SK-N-SH (cell line): ENCODE results near the gene TPM4. TPM values are rescaled to one million over a fixed set of nuclear protein-coding genes. Genes with fewer than 3 reads are reported as not detected.

Experiments used
- CTCF ChIA-PET: fragments of 300-600, 350-600 bp; formaldehyde crosslinking; extraction: SDS; loops from one replicate; lab custom pipeline; 2021; lab: Yijun Ruan, JAX
- POLR2A ChIA-PET: fragments of 350-600 bp; sonication (Branson Sonifier 250); formaldehyde crosslinking; extraction: SDS; loops from one replicate; lab custom pipeline; 2020; ENCODE audit warnings: antibody characterized with exemption, inconsistent platforms; lab: Yijun Ruan, JAX
- DNase-seq: peaks from one replicate; pipeline ENCODE4 v3.0.0; 2012
- H2AFZ ChIP-seq: fragments of 200-600 bp; sonication (generic); 2 replicates; pipeline ENCODE4 v1.8.1; 2016; ENCODE audit warnings: antibody characterized with exemption, mild to moderate bottlenecking, low read depth
- H3F3A ChIP-seq: fragments of 200-600 bp; sonication (generic); replicated peaks from 2 replicates; pipeline ENCODE3; 2016; ENCODE audit warnings: antibody characterized with exemption, mild to moderate bottlenecking; ENCODE audit not compliant: insufficient read depth
- H3K27ac ChIP-seq, 2 experiments: fragments of 200-500 bp in 1 of 2; fragments of 200-600 bp in 1 of 2; sonication (Bioruptor generic) in 1 of 2; sonication (generic), shearing (Covaris generic) in 1 of 2; 2 replicates each; pipeline versions ENCODE4 v1.5.1 to v1.6.1; 2014 to 2016; ENCODE audit warnings: low read depth in 2 of 2, inconsistent platforms in 1 of 2, low read length in 1 of 2, mild to moderate bottlenecking in 1 of 2, mixed read lengths in 1 of 2
- H3K27me3 ChIP-seq: fragments of 200-600 bp; sonication (generic), shearing (Covaris generic); 2 replicates; pipeline ENCODE4 v1.6.1; 2016; ENCODE audit warnings: mixed run types; ENCODE audit not compliant: insufficient read depth
- H3K36me3 ChIP-seq, 2 experiments: fragments of 200-500 bp in 1 of 2; fragments of 200-600 bp in 1 of 2; sonication (Bioruptor generic) in 1 of 2; sonication (generic) in 1 of 2; replicated peaks in 1 of 2; 2 replicates each; pipeline versions ENCODE3 to v1.5.1; 2014 to 2016; ENCODE audit warnings: low read length in 1 of 2, mild to moderate bottlenecking in 1 of 2; ENCODE audit not compliant: insufficient read depth in 2 of 2, control insufficient read depth in 1 of 2
- H3K4me1 ChIP-seq, 2 experiments: fragments of 200-500 bp in 1 of 2; fragments of 200-600 bp in 1 of 2; sonication (Bioruptor generic) in 1 of 2; sonication (generic), shearing (Covaris generic) in 1 of 2; 2 replicates each; pipeline versions ENCODE4 v1.5.1 to v1.6.1; 2014 to 2016; ENCODE audit warnings: low read depth in 1 of 2, low read length in 1 of 2, mixed run types in 1 of 2; ENCODE audit not compliant: insufficient read depth in 2 of 2, control insufficient read depth in 1 of 2
- H3K4me2 ChIP-seq: fragments of 200-600 bp; sonication (generic), shearing (Covaris generic); 2 replicates; pipeline ENCODE4 v1.6.1; 2017; ENCODE audit warnings: mixed run types
- H3K4me3 ChIP-seq, 2 experiments: fragments of 200-500 bp in 1 of 2; fragments of 200-600 bp in 1 of 2; sonication (Bioruptor generic) in 1 of 2; sonication (generic), shearing (Covaris generic) in 1 of 2; 2 replicates each; pipeline versions ENCODE4 v1.5.1 to v1.8.1; 2014 to 2016; ENCODE audit warnings: low read depth in 2 of 2, inconsistent platforms in 1 of 2, low read length in 1 of 2, mild to moderate bottlenecking in 1 of 2, mixed read lengths in 1 of 2, moderate library complexity in 1 of 2
- H3K79me2 ChIP-seq: fragments of 200-600 bp; sonication (generic); 2 replicates; pipeline ENCODE4 v1.8.1; 2017; ENCODE audit warnings: mild to moderate bottlenecking; ENCODE audit not compliant: insufficient read depth
- H3K9ac ChIP-seq: fragments of 200-600 bp; sonication (generic); 2 replicates; pipeline ENCODE4 v1.6.1; 2017; ENCODE audit warnings: mixed run types
- H3K9me2 ChIP-seq: fragments of 200-600 bp; sonication (generic); 2 replicates; pipeline ENCODE4 v1.6.1; 2017; ENCODE audit warnings: mixed run types
- H3K9me3 ChIP-seq: fragments of 200-600 bp; sonication (generic); 2 replicates; pipeline ENCODE4 v1.6.1; 2017; ENCODE audit warnings: mixed run types, mild to moderate bottlenecking, moderate library complexity
- H4K20me1 ChIP-seq: fragments of 200-600 bp; sonication (generic); 2 replicates; pipeline ENCODE4 v1.6.1; 2017; ENCODE audit warnings: mild to moderate bottlenecking, mixed run types; ENCODE audit not compliant: insufficient read depth
- ELF1 ChIP-seq: IDR thresholded peaks from 2 replicates; pipeline ENCODE4 v1.4.0; 2012
- EZH2phosphoT487 ChIP-seq: fragments of 200-600 bp; sonication (generic); IDR thresholded peaks from 2 replicates; pipeline ENCODE4 v1.6.1; 2017; ENCODE audit warnings: low read depth, mixed run types, mild to moderate bottlenecking, antibody characterized with exemption, moderate library complexity, borderline replicate concordance
- FOXJ3 ChIP-seq: sonication (generic); formaldehyde crosslinking; IDR thresholded peaks from 2 replicates; pipeline ENCODE4 v1.5.1; 2020; ENCODE audit warnings: mild to moderate bottlenecking, missing genetic modification reagents
- GABPA ChIP-seq: IDR thresholded peaks from 2 replicates; pipeline ENCODE4 v1.4.0; 2012; ENCODE audit warnings: low read depth, mild to moderate bottlenecking
- MEF2A ChIP-seq: IDR thresholded peaks from 2 replicates; pipeline ENCODE4 v1.4.0; 2012; ENCODE audit warnings: low read depth, borderline replicate concordance
- MXI1 ChIP-seq: IDR thresholded peaks from 2 replicates; pipeline ENCODE4 v1.6.1; 2012; ENCODE audit warnings: mild to moderate bottlenecking, low read depth, low read length, improper control_type of control experiment
- NRF1 ChIP-seq: IDR thresholded peaks from 2 replicates; pipeline ENCODE4 v1.6.1; 2012; ENCODE audit warnings: low read depth, mild to moderate bottlenecking, low read length
- POLR2AphosphoS5 ChIP-seq: IDR thresholded peaks from 2 replicates; pipeline ENCODE4 v1.6.1; 2012; ENCODE audit warnings: low read depth, low read length
- RFX5 ChIP-seq: IDR thresholded peaks from 2 replicates; pipeline ENCODE4 v1.6.1; 2012; ENCODE audit warnings: mild to moderate bottlenecking, improper control_type of control experiment, low read length
- SIN3A ChIP-seq: IDR thresholded peaks from 2 replicates; pipeline ENCODE4 v1.6.1; 2012; ENCODE audit warnings: low read depth, mild to moderate bottlenecking, low read length, moderate library complexity, borderline replicate concordance
- SMC3 ChIP-seq: IDR thresholded peaks from 2 replicates; pipeline ENCODE4 v1.6.1; 2012; ENCODE audit warnings: low read depth, low read length, improper control_type of control experiment
- TCF12 ChIP-seq: IDR thresholded peaks from 2 replicates; pipeline ENCODE4 v1.4.0; 2012
- YY1 ChIP-seq: IDR thresholded peaks from 2 replicates; pipeline ENCODE4 v1.4.0; 2012; ENCODE audit warnings: low read depth, mild to moderate bottlenecking
- WGBS: methylation state at CpG from one replicate; pipeline ENCODE4 v1.1.6; 2017; ENCODE audit warnings: low lambda C conversion rate; 5-methylcytosine and 5-hydroxymethylcytosine counted together
- polyA plus RNA-seq, 3 experiments: library from polyadenylated mRNA; depleted of rRNA; stranded (reverse); fragments of >200 nt; gene quantifications; 2 replicates each; pipeline ENCODE4 v1.2.3, GENCODE V29; 2012
- TF ChIP-seq, protein P1 (sequence below): IDR thresholded peaks from 2 replicates; pipeline ENCODE4; 2012
- TF ChIP-seq, protein P2 (sequence below): fragments of 200-600 bp; sonication (generic); IDR thresholded peaks from 2 replicates; pipeline ENCODE4 v1.6.1; 2017; ENCODE audit warnings: antibody characterized with exemption, mild to moderate bottlenecking, moderate library complexity
- TF ChIP-seq, protein P3 (sequence below): fragments of 150-350 bp; IDR thresholded peaks from 2 replicates; pipeline ENCODE4 v1.6.1; 2017; ENCODE audit warnings: antibody characterized with exemption, low read length, low read depth, borderline replicate concordance
- TF ChIP-seq, protein P4 (sequence below): IDR thresholded peaks from 2 replicates; pipeline ENCODE4 v1.6.1; 2012; ENCODE audit warnings: mild to moderate bottlenecking, low read depth, low read length, moderate library complexity

Gene TPM4
- polyA plus RNA-seq, 1 of the 3 experiments (the other 2 are of a cell fraction): 440 TPM

DNA sequence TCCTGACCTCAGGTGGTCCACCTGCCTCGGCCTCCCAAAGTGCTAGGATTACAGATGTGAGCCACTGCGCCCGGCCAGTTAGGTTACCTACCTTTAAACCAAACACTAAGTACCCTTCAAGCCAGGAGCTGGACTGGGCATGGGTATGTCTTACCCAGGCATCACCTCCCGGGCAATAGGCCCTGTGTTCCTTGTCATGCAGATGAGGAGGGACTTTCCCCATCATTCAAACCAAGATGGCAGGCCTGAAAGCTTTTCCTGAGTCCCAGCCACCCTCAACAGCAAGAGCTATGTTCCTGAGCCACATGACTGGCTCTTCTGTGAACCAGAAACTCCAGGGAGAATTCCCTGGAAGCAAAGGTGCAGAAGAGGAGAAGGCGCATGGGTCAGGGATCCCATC is 44.8 kb downstream of the TPM4 start:
- 60% methylated on average over 2 of the region's 5 CpGs for WGBS
- no peak for DNase-seq
- Histone ChIP-seq H3K4me3 (no peak overlapping the region), H3K4me1 (no peaks in the 10 kb centered on the region), H3K4me2 (no peak overlapping the region), H3K36me3 (peaks cover 29 to 51% of the 10 kb centered on the region in 2 experiments), H3F3A (no peaks in the 10 kb centered on the region), H4K20me1 (peaks cover 10% of the 10 kb centered on the region; the same call in 1 of the 2 replicates), H3K79me2 (peaks cover 20% of the 10 kb centered on the region), H2AFZ (no peak overlapping the region)
- CTCF ChIA-PET: interaction anchor here (2.8 kb wide), 1 partner anchor 10 kb away, joined by 8 read pairs; no protein-coding TSS in a partner anchor
- no peak for TF ChIP-seq GABPA
- TF ChIP-seq FOXJ3 (CRISPR knock-in tag): no peak
- no peak for TF ChIP-seq EZH2phosphoT487
- TF ChIP-seq, protein P1, sequence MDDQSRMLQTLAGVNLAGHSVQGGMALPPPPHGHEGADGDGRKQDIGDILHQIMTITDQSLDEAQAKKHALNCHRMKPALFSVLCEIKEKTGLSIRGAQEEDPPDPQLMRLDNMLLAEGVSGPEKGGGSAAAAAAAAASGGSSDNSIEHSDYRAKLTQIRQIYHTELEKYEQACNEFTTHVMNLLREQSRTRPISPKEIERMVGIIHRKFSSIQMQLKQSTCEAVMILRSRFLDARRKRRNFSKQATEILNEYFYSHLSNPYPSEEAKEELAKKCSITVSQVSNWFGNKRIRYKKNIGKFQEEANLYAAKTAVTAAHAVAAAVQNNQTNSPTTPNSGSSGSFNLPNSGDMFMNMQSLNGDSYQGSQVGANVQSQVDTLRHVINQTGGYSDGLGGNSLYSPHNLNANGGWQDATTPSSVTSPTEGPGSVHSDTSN: no peak
- no peak for TF ChIP-seq MXI1
- TF ChIP-seq, all 33 proteins: peak for 0
- Histone ChIP-seq H3K9ac (no peak overlapping the region), H3K27me3 (no peaks in the 10 kb centered on the region), H3K9me3 (no peaks in the 10 kb centered on the region), H3K27ac (no peak overlapping the region), H3K9me2 (no peaks in the 10 kb centered on the region)
- POLR2A ChIA-PET: no interaction called here

DNA sequence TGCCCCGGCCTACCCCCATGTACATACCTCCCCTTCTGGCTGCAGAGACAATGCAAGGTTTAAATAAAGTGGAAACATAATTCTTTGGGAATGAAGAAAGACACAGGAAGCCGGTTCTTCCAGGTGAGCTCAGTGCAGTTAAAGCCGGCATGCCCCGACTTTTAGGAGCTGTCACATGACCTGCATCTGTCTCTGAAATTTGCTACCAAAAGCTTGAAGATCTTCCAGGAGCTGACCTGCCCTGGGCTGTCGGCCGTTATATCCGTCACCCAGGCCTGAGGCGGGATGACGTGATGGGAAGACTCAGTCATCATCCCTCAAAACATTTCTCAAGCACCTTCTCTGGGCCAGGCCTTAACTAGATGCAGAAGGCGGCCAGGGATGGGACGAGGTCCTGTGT is 45.7 kb downstream of the TPM4 start:
- peaks cover 12% of the 10 kb centered on the region; the same call in 1 of the 2 replicates for H3K79me2 ChIP-seq
- H3K9ac ChIP-seq: no peak overlapping the region
- no peak overlapping the region for H2AFZ ChIP-seq
- no peaks in the 10 kb centered on the region for H3K27me3 ChIP-seq
- H3K4me1 ChIP-seq: no peaks in the 10 kb centered on the region
- H3K36me3 ChIP-seq: peaks cover 29 to 55% of the 10 kb centered on the region in 2 experiments
- POLR2A ChIA-PET: interaction anchor here (0.6 kb wide), 1 partner anchor 67 kb away, joined by 5 read pairs; no protein-coding TSS in a partner anchor
- H4K20me1 ChIP-seq: peaks cover 8% of the 10 kb centered on the region; the same call in 1 of the 2 replicates
- no peak for TF ChIP-seq POLR2AphosphoS5
- TF ChIP-seq GABPA: no peak
- TF ChIP-seq NRF1: no peak
- TF ChIP-seq, protein P2, sequence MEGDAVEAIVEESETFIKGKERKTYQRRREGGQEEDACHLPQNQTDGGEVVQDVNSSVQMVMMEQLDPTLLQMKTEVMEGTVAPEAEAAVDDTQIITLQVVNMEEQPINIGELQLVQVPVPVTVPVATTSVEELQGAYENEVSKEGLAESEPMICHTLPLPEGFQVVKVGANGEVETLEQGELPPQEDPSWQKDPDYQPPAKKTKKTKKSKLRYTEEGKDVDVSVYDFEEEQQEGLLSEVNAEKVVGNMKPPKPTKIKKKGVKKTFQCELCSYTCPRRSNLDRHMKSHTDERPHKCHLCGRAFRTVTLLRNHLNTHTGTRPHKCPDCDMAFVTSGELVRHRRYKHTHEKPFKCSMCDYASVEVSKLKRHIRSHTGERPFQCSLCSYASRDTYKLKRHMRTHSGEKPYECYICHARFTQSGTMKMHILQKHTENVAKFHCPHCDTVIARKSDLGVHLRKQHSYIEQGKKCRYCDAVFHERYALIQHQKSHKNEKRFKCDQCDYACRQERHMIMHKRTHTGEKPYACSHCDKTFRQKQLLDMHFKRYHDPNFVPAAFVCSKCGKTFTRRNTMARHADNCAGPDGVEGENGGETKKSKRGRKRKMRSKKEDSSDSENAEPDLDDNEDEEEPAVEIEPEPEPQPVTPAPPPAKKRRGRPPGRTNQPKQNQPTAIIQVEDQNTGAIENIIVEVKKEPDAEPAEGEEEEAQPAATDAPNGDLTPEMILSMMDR: no peak
- TF ChIP-seq, protein P3, sequence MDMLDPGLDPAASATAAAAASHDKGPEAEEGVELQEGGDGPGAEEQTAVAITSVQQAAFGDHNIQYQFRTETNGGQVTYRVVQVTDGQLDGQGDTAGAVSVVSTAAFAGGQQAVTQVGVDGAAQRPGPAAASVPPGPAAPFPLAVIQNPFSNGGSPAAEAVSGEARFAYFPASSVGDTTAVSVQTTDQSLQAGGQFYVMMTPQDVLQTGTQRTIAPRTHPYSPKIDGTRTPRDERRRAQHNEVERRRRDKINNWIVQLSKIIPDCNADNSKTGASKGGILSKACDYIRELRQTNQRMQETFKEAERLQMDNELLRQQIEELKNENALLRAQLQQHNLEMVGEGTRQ: no peak
- no peak for TF ChIP-seq ELF1
- TF ChIP-seq FOXJ3 (CRISPR knock-in tag): no peak
- TF ChIP-seq SMC3: no peak
- TF ChIP-seq, protein P4, sequence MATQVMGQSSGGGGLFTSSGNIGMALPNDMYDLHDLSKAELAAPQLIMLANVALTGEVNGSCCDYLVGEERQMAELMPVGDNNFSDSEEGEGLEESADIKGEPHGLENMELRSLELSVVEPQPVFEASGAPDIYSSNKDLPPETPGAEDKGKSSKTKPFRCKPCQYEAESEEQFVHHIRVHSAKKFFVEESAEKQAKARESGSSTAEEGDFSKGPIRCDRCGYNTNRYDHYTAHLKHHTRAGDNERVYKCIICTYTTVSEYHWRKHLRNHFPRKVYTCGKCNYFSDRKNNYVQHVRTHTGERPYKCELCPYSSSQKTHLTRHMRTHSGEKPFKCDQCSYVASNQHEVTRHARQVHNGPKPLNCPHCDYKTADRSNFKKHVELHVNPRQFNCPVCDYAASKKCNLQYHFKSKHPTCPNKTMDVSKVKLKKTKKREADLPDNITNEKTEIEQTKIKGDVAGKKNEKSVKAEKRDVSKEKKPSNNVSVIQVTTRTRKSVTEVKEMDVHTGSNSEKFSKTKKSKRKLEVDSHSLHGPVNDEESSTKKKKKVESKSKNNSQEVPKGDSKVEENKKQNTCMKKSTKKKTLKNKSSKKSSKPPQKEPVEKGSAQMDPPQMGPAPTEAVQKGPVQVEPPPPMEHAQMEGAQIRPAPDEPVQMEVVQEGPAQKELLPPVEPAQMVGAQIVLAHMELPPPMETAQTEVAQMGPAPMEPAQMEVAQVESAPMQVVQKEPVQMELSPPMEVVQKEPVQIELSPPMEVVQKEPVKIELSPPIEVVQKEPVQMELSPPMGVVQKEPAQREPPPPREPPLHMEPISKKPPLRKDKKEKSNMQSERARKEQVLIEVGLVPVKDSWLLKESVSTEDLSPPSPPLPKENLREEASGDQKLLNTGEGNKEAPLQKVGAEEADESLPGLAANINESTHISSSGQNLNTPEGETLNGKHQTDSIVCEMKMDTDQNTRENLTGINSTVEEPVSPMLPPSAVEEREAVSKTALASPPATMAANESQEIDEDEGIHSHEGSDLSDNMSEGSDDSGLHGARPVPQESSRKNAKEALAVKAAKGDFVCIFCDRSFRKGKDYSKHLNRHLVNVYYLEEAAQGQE: no peak
- no peak for TF ChIP-seq SIN3A
- no peak for TF ChIP-seq MEF2A
- TF ChIP-seq RFX5: no peak
- no peak for TF ChIP-seq YY1
- no peak for TF ChIP-seq TCF12
- CTCF ChIA-PET: interaction anchor here (1.4 to 2.8 kb wide), 2 partner anchors 11 to 80 kb away, joined by 4 to 8 read pairs; no protein-coding TSS in a partner anchor
- H3K4me3 ChIP-seq: no peak overlapping the region
- no peaks in the 10 kb centered on the region for H3K9me2 ChIP-seq
- no peaks in the 10 kb centered on the region for H3K9me3 ChIP-seq
- 96% methylated on average over 11 of the region's 11 CpGs for WGBS
- no peak overlapping the region for H3K4me2 ChIP-seq
- H3F3A ChIP-seq: no peaks in the 10 kb centered on the region
- no peak overlapping the region for H3K27ac ChIP-seq
- no peak for DNase-seq
